Smooth muscle cell (in vitro differentiated cells): ENCODE measurements around the gene MACROD2. TPM values are rescaled to one million over a fixed set of nuclear protein-coding genes. Genes with fewer than 3 reads are reported as not detected.
A peak's percentile ranks its signal among the peaks of the same experiment; 100 is the strongest.

Experiments
- DNase-seq: peaks from one replicate; lab custom pipeline; 2025; ENCODE audit not compliant: unreplicated experiment; lab: John Stamatoyannopoulos, UW
- H2AFZ ChIP-seq: fragments of 200-600 bp; sonication (generic); 2 replicates; pipeline ENCODE4 v1.6.0; 2016; ENCODE audit warnings: antibody characterized with exemption, low read depth, mild to moderate bottlenecking
- H3F3A ChIP-seq: fragments of 200-600 bp; sonication (generic); 2 replicates; pipeline ENCODE4 v1.6.0; 2017; ENCODE audit warnings: antibody characterized with exemption, low read depth
- H3K27ac ChIP-seq: fragments of 200-600 bp; sonication (generic); 2 replicates; pipeline ENCODE4 v1.5.1; 2016; ENCODE audit warnings: low read depth, mild to moderate bottlenecking
- H3K27me3 ChIP-seq: fragments of 200-600 bp; sonication (generic); 2 replicates; pipeline ENCODE4 v1.6.1; 2016; ENCODE audit warnings: low read depth, mild to moderate bottlenecking
- H3K36me3 ChIP-seq: fragments of 200-600 bp; sonication (generic); 2 replicates; pipeline ENCODE4 v1.5.1; 2016; ENCODE audit warnings: low read depth
- H3K4me1 ChIP-seq: fragments of 200-600 bp; sonication (generic); 2 replicates; pipeline ENCODE4 v1.5.1; 2016; ENCODE audit warnings: low read depth
- H3K4me2 ChIP-seq: fragments of 200-600 bp; sonication (generic); 2 replicates; pipeline ENCODE4 v1.6.0; 2016; ENCODE audit warnings: mild to moderate bottlenecking
- H3K4me3 ChIP-seq: fragments of 200-600 bp; sonication (generic); 2 replicates; pipeline ENCODE4 v1.5.1; 2016; ENCODE audit warnings: mild to moderate bottlenecking
- H3K79me2 ChIP-seq: fragments of 200-600 bp; sonication (generic); 2 replicates; pipeline ENCODE4 v1.6.0; 2016; ENCODE audit warnings: low read depth, mild to moderate bottlenecking
- H3K9ac ChIP-seq: fragments of 200-600 bp; sonication (generic); 2 replicates; pipeline ENCODE4 v1.6.0; 2016; ENCODE audit warnings: low read depth
- H3K9me3 ChIP-seq: fragments of 200-600 bp; sonication (generic); replicated peaks from 2 replicates; pipeline ENCODE4 v1.5.1; 2016; ENCODE audit warnings: low read depth
- H4K20me1 ChIP-seq: fragments of 200-600 bp; sonication (generic); 2 replicates; pipeline ENCODE4 v1.6.0; 2016; ENCODE audit warnings: low read depth
- CTCF ChIP-seq: fragments of 200-600 bp; sonication (generic); IDR thresholded peaks from 2 replicates; pipeline ENCODE4 v1.5.1; 2017; ENCODE audit warnings: borderline replicate concordance, mild to moderate bottlenecking, antibody characterized with exemption; ENCODE audit not compliant: insufficient read depth, poor library complexity, severe bottlenecking
- WGBS: methylation state at CpG from one replicate; pipeline ENCODE4 v1.1.7; 2016; ENCODE audit warnings: low lambda C conversion rate; 5-methylcytosine and 5-hydroxymethylcytosine counted together
- polyA plus RNA-seq: library from polyadenylated mRNA; unstranded; fragments of >200 nt; fragmentation: Nextera tagmentation; extraction: Ambion mirVana; gene quantifications from 2 replicates; pipeline ENCODE4 v1.2.1, GENCODE V29; 2016
- total RNA-seq: library from RNA; depleted of rRNA; stranded (reverse); fragments of >200 nt; gene quantifications from 2 replicates; pipeline ENCODE4 v1.2.3, GENCODE V29; 2014

The MACROD2 gene
- total and polyA plus RNA-seq, 2 experiments from 2014 or later, result 0.04 to 0.32 TPM

- DNase-seq, result no peak
- no peak overlapping the region for H3K9ac ChIP-seq
- no peak for TF ChIP-seq CTCF
- H3K4me1 ChIP-seq, result no peaks in the 10 kb centered on the region
- no peaks in the 10 kb centered on the region for H3K36me3 ChIP-seq
- no peak overlapping the region for H3K27ac ChIP-seq
- no peaks in the 10 kb centered on the region for H3K79me2 ChIP-seq
- no peak overlapping the region for H2AFZ ChIP-seq
- no peaks in the 10 kb centered on the region for H3F3A ChIP-seq
- no peaks in the 10 kb centered on the region for H3K27me3 ChIP-seq
- no peaks in the 10 kb centered on the region for H4K20me1 ChIP-seq
- no peaks in the 10 kb centered on the region for H3K9me3 ChIP-seq
- no peak overlapping the region for H3K4me2 ChIP-seq
- H3K4me3 ChIP-seq, result no peak overlapping the region
These were observed 183.6 kb downstream of the MACROD2 start for GRCh38 chr20:14178952-14179351.

- Histone ChIP-seq H3F3A (no peaks in the 10 kb centered on the region), H3K27ac (no peak overlapping the region), H3K4me2 (no peak overlapping the region), H3K9me3 (no peaks in the 10 kb centered on the region), H4K20me1 (no peaks in the 10 kb centered on the region), H3K79me2 (no peaks in the 10 kb centered on the region), H3K27me3 (no peaks in the 10 kb centered on the region), H2AFZ (no peak overlapping the region), H3K9ac (no peak overlapping the region), H3K4me3 (no peak overlapping the region), H3K4me1 (no peaks in the 10 kb centered on the region), H3K36me3 (no peaks in the 10 kb centered on the region)
- no peak for DNase-seq
- WGBS, result 59% methylated on average over 1 of the region's 1 CpG
- TF ChIP-seq CTCF, result peak; percentile 45
These were observed 194.6 kb downstream of the MACROD2 start for GRCh38 chr20:14189794-14190402.

- Histone ChIP-seq H3K4me1 (no peaks in the 10 kb centered on the region), H3K4me3 (no peak overlapping the region), H3K9ac (no peak overlapping the region), H3K27ac (no peak overlapping the region), H3F3A (no peaks in the 10 kb centered on the region), H3K36me3 (no peaks in the 10 kb centered on the region), H4K20me1 (no peaks in the 10 kb centered on the region), H3K4me2 (no peak overlapping the region), H2AFZ (no peak overlapping the region), H3K9me3 (no peaks in the 10 kb centered on the region), H3K79me2 (no peaks in the 10 kb centered on the region), H3K27me3 (no peaks in the 10 kb centered on the region)
- DNase-seq, result no peak
- no peak for TF ChIP-seq CTCF
These were observed 196.2 kb downstream of the MACROD2 start for GRCh38 chr20:14191559-14191958.

GRCh38 chr20:14193443-14193842 is 198.1 kb downstream of the MACROD2 start:
- no peak for TF ChIP-seq CTCF
- DNase-seq, result no peak
- H3K4me1 ChIP-seq, result no peaks in the 10 kb centered on the region
- 86% methylated on average over 4 of the region's 4 CpGs for WGBS
- H2AFZ ChIP-seq, result no peak overlapping the region
- no peak overlapping the region for H3K27ac ChIP-seq
- H3K4me2 ChIP-seq, result no peak overlapping the region
- no peaks in the 10 kb centered on the region for H3K79me2 ChIP-seq
- H3F3A ChIP-seq, result no peaks in the 10 kb centered on the region
- no peaks in the 10 kb centered on the region for H3K36me3 ChIP-seq
- H3K9me3 ChIP-seq, result no peaks in the 10 kb centered on the region
- H3K4me3 ChIP-seq, result no peak overlapping the region
- H4K20me1 ChIP-seq, result no peaks in the 10 kb centered on the region
- no peaks in the 10 kb centered on the region for H3K27me3 ChIP-seq
- H3K9ac ChIP-seq, result no peak overlapping the region
